ENCODE measurements around the gene LMO1. TPM values are rescaled to one million over a fixed set of nuclear protein-coding genes. Genes with fewer than 3 reads are reported as not detected.

LMO1 gene
- total and polyA plus RNA-seq, 4 donors = not detected

DNA sequence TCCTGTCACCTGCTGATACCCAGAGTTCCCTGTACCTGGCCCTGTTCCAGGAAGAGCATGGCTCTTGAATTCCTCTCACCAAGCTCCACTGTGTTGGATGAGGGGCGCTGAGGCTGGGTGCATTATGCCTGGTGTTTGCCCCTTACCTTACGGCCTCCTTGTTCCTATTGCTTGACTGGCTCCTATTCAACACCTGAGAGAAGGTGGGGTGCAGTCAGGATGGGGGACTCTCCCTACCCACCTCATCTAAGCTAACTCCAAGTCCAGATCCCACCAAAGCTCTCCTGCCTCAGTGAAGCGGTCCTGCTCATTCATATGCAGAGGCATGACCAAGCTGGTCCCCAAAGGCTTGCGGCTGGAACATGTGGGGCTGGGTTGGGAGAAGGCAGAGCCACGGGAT lies 59.1 kb downstream of the LMO1 start:
- TF ChIP-seq NR2F2 (IDR thresholded peaks at IDR 0.05) = no peak
- TF ChIP-seq TAF1 (conservative IDR thresholded peaks at IDR 0.05) = no peak
- TF ChIP-seq GABPA (IDR thresholded peaks at IDR 0.05 in 1 of 2, conservative IDR thresholded peaks at IDR 0.05 in 1 of 2) = no peak
- TF ChIP-seq REST (IDR thresholded peaks at IDR 0.05) = no peak
- TF ChIP-seq FOXA1 (IDR thresholded peaks at IDR 0.05) = no peak
- no peak for TF ChIP-seq ATF3 (IDR thresholded peaks at IDR 0.05)
- TF ChIP-seq, protein P1, sequence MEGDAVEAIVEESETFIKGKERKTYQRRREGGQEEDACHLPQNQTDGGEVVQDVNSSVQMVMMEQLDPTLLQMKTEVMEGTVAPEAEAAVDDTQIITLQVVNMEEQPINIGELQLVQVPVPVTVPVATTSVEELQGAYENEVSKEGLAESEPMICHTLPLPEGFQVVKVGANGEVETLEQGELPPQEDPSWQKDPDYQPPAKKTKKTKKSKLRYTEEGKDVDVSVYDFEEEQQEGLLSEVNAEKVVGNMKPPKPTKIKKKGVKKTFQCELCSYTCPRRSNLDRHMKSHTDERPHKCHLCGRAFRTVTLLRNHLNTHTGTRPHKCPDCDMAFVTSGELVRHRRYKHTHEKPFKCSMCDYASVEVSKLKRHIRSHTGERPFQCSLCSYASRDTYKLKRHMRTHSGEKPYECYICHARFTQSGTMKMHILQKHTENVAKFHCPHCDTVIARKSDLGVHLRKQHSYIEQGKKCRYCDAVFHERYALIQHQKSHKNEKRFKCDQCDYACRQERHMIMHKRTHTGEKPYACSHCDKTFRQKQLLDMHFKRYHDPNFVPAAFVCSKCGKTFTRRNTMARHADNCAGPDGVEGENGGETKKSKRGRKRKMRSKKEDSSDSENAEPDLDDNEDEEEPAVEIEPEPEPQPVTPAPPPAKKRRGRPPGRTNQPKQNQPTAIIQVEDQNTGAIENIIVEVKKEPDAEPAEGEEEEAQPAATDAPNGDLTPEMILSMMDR (IDR thresholded peaks at IDR 0.05; ENCODE audit: low read depth, low read length, missing input control) = no peak
- no peak for TF ChIP-seq RAD21 (IDR thresholded peaks at IDR 0.05)
- no peak for TF ChIP-seq YY1 (IDR thresholded peaks at IDR 0.05)
- TF ChIP-seq HNF4A (conservative IDR thresholded peaks at IDR 0.05) = no peak
- no peak for TF ChIP-seq SP1 (IDR thresholded peaks at IDR 0.05)
- TF ChIP-seq HNF4G (IDR thresholded peaks at IDR 0.05) = no peak
- no peak for TF ChIP-seq ZBTB33 (IDR thresholded peaks at IDR 0.05)
- TF ChIP-seq FOXA2 (IDR thresholded peaks at IDR 0.05) = no peak
- TF ChIP-seq RXRA (IDR thresholded peaks at IDR 0.05) = no peak
- Histone ChIP-seq H3K36me3 (ENCODE audit: control insufficient read depth in 4 of 4, insufficient read depth in 3 of 4, low read depth in 1 of 4, low read length in 3 of 4) (no peaks in the 10 kb centered on the region), H3K4me3 (ENCODE audit: low read depth in 1 of 3, low read length in 3 of 3) (no peak overlapping the region), H3K27ac (ENCODE audit: low read depth in 1 of 2, low read length in 2 of 2) (no peak overlapping the region), H3K9ac (ENCODE audit: low read depth in 1 of 2, low read length in 2 of 2) (no peak overlapping the region), H3K4me1 (ENCODE audit: control insufficient read depth in 4 of 4, insufficient read depth in 4 of 4, low read length in 3 of 4) (peaks cover 0 to 6% (median 0%) of the 10 kb centered on the region in 4 donors), H3K27me3 (ENCODE audit: control insufficient read depth in 4 of 4, insufficient read depth in 4 of 4, low read length in 3 of 4) (no peaks in the 10 kb centered on the region), H3K9me3 (ENCODE audit: control insufficient read depth in 4 of 4, low read length in 3 of 4) (no peaks in the 10 kb centered on the region)
- 64% methylated on average over 5 of the region's 5 CpGs for WGBS
- no peak for DNase-seq (ENCODE audit: low spot score)

- Histone ChIP-seq H3K27ac (ENCODE audit: low read depth in 1 of 2, low read length in 2 of 2) (no peak overlapping the region), H3K27me3 (ENCODE audit: control insufficient read depth in 4 of 4, insufficient read depth in 4 of 4, low read length in 3 of 4) (no peaks in the 10 kb centered on the region), H3K4me3 (ENCODE audit: low read depth in 1 of 3, low read length in 3 of 3) (no peak overlapping the region), H3K9ac (ENCODE audit: low read depth in 1 of 2, low read length in 2 of 2) (no peak overlapping the region), H3K36me3 (ENCODE audit: control insufficient read depth in 4 of 4, insufficient read depth in 3 of 4, low read depth in 1 of 4, low read length in 3 of 4) (no peaks in the 10 kb centered on the region), H3K9me3 (ENCODE audit: control insufficient read depth in 4 of 4, low read length in 3 of 4) (no peaks in the 10 kb centered on the region), H3K4me1 (ENCODE audit: control insufficient read depth in 4 of 4, insufficient read depth in 4 of 4, low read length in 3 of 4) (peaks cover 0 to 6% (median 0%) of the 10 kb centered on the region in 4 donors)
- no peak for DNase-seq (ENCODE audit: low spot score)
- no peak for TF ChIP-seq EGR1 (IDR thresholded peaks at IDR 0.05; ENCODE audit: low read depth in 2 of 2)
- 71% methylated on average over 5 of the region's 5 CpGs for WGBS
Measured at GRCh38 chr11:8204025-8204424, 59.7 kb downstream of the LMO1 start.
